HepG2 (cell line): ENCODE data around the gene OTOG. TPM values are rescaled to one million over a fixed set of nuclear protein-coding genes. Genes with fewer than 3 reads are reported as not detected.
A peak's percentile ranks its signal among the peaks of the same experiment; 100 is the strongest.

Experiments used
- ATAC-seq: fragments of 200-7000 bp; cut with Tn5 transposase; 3 replicates; pipeline ENCODE4 v1.9.1; 2020; ENCODE audit warnings: mild to moderate bottlenecking, moderate library complexity
- BruUV-seq: library from RNA; stranded (reverse); fragments of 400-500 nt; replicated peaks from 2 replicates; lab custom pipeline; 2021; lab: Mats Ljungman, UMichigan
- CTCF ChIA-PET: fragments of 300-600 bp; formaldehyde crosslinking; extraction: SDS; loops from one replicate; lab custom pipeline; 2021; ENCODE audit warnings: low total read pairs, inconsistent platforms, low intra/inter-chr PET ratio; lab: Yijun Ruan, JAX
- POLR2A ChIA-PET: fragments of 350-600 bp; sonication (Branson Sonifier 250); formaldehyde crosslinking; loops from one replicate; lab custom pipeline; 2020; ENCODE audit warnings: antibody characterized with exemption, inconsistent platforms; lab: Yijun Ruan, JAX
- DNase-seq: peaks from one replicate; pipeline ENCODE4 v3.0.0-alpha.2; 2015; ENCODE audit warnings: low spot score
- FAIRE-seq: peaks from 3 replicates; lab custom pipeline; 2011; peaks lifted over from hg19 to GRCh38; lab: Jason Lieb, UNC
- H2AFZ ChIP-seq: one replicate; pipeline ENCODE4 v1.6.1; 2011; ENCODE audit warnings: low read length, inconsistent platforms
- H3K27ac ChIP-seq: fragments of 300-600 bp; 3 replicates; pipeline ENCODE4 v1.8.0; 2011; ENCODE audit warnings: mixed run types, mild to moderate bottlenecking, mixed read lengths, low read length, inconsistent platforms; ENCODE audit not compliant: insufficient read depth; ENCODE audit errors: extremely low read length
- H3K27me3 ChIP-seq, 2 experiments: fragments of 200-600 bp in 1 of 2; 2 replicates in 1 of 2; 3 replicates in 1 of 2; pipeline versions ENCODE4 v1.6.0 to v1.8.0; 2011; ENCODE audit warnings: low read length in 2 of 2, mild to moderate bottlenecking in 2 of 2, moderate library complexity in 2 of 2, inconsistent platforms in 1 of 2; ENCODE audit not compliant: insufficient read depth in 2 of 2, control insufficient read depth in 1 of 2
- H3K36me3 ChIP-seq, 2 experiments: fragments of 200-600 bp in 1 of 2; replicated peaks in 1 of 2; 2 replicates in 1 of 2; 3 replicates in 1 of 2; pipeline versions ENCODE4 v1.5.1 to v1.8.0; 2011; ENCODE audit warnings: low read length in 2 of 2, inconsistent platforms in 1 of 2; ENCODE audit not compliant: insufficient read depth in 2 of 2, control insufficient read depth in 1 of 2
- H3K4me1 ChIP-seq: 2 replicates; pipeline ENCODE4 v1.5.1; 2012; ENCODE audit warnings: low read length, inconsistent platforms; ENCODE audit not compliant: insufficient read depth
- H3K4me2 ChIP-seq: 2 replicates; pipeline ENCODE4 v1.6.0; 2011; ENCODE audit warnings: low read depth, low read length, inconsistent platforms
- H3K4me3 ChIP-seq, 3 experiments: fragments of 200-600 bp in 1 of 3; sonication (generic), shearing (Covaris generic) in 1 of 3; replicated peaks in 1 of 3; 2 replicates each; pipeline ENCODE4 v1.5.1; 2011 to 2016; ENCODE audit warnings: low read length in 3 of 3, inconsistent platforms in 2 of 3, low read depth in 2 of 3, mild to moderate bottlenecking in 2 of 3, control low read depth in 1 of 3, mixed read lengths in 1 of 3; ENCODE audit not compliant: insufficient read depth in 1 of 3
- H3K79me2 ChIP-seq: one replicate; pipeline ENCODE4 v1.6.1; 2011; ENCODE audit warnings: low read length, inconsistent platforms; ENCODE audit not compliant: insufficient read depth
- H3K9ac ChIP-seq: 2 replicates; pipeline ENCODE4 v1.6.0; 2011; ENCODE audit warnings: mild to moderate bottlenecking, low read depth, low read length, inconsistent platforms; ENCODE audit not compliant: insufficient read depth
- H3K9me3 ChIP-seq: 2 replicates; pipeline ENCODE4 v1.5.1; 2012; ENCODE audit warnings: mild to moderate bottlenecking, low read length
- H4K20me1 ChIP-seq: 2 replicates; pipeline ENCODE4 v1.6.0; 2011; ENCODE audit warnings: inconsistent platforms, mild to moderate bottlenecking, low read length, moderate library complexity; ENCODE audit not compliant: insufficient read depth
- CEBPB ChIP-seq: IDR thresholded peaks from 2 replicates; pipeline ENCODE4 v1.6.1; 2011; ENCODE audit warnings: low read depth, low read length, improper control_type of control experiment, borderline replicate concordance
- NFYB ChIP-seq: sonication (generic); formaldehyde crosslinking; IDR thresholded peaks from 2 replicates; pipeline ENCODE4 v1.4.0; 2020; ENCODE audit warnings: missing genetic modification reagents
- ZNF205 ChIP-seq: IDR thresholded peaks from 2 replicates; pipeline ENCODE4 v1.6.1; 2018; ENCODE audit warnings: missing biosample characterization, missing genetic modification reagents
- ZNF253 ChIP-seq: sonication (generic); formaldehyde crosslinking; IDR thresholded peaks from 2 replicates; pipeline ENCODE4 v1.8.0; 2022; ENCODE audit warnings: mild to moderate bottlenecking, missing genetic modification reagents, borderline replicate concordance
- ZNF34 ChIP-seq: sonication (generic); formaldehyde crosslinking; IDR thresholded peaks from 2 replicates; pipeline ENCODE4 v1.4.0; 2020; ENCODE audit warnings: mild to moderate bottlenecking, missing genetic modification reagents, borderline replicate concordance
- WGBS: methylation state at CpG from one replicate; pipeline ENCODE4 v1.1.6; 2017; ENCODE audit warnings: low lambda C conversion rate; 5-methylcytosine and 5-hydroxymethylcytosine counted together
- in situ Hi-C: cut with HindIII; loops from 2 replicates; pipeline ENCODE4 v1.10.0; 2017; ENCODE audit warnings: low pct_unique_long_range_greater_than_20kb; ENCODE audit not compliant: extremely low pct_ligation_motif_present
- intact Hi-C: fragments of 100-400 bp; cut with micrococcal nuclease; formaldehyde crosslinking; loops from one replicate; pipeline ENCODE4 v1.10.0; 2022; ENCODE audit not compliant: unreplicated experiment
- polyA plus RNA-seq, 8 experiments: library from polyadenylated mRNA; depleted of rRNA in 3 of 8; stranded (reverse) in 7 of 8; unstranded in 1 of 8; fragments of >200 nt; fragmentation: Illumina TruSeq in 4 of 8; extraction: Trizol in 4 of 8; gene quantifications; 2 replicates each; pipeline versions ENCODE4 v1.2.1 to v1.2.3, GENCODE V29; 2011 to 2016; ENCODE audit warnings: low read depth in 4 of 8, missing spikeins in 1 of 8, mixed read lengths in 1 of 8; ENCODE audit not compliant: insufficient read depth in 1 of 8
- total RNA-seq, 5 experiments: library from RNA; depleted of rRNA; stranded (reverse); fragments of >200 nt; fragmentation: Illumina TruSeq; extraction: Trizol; gene quantifications; 2 replicates each; pipeline ENCODE4 v1.2.3, GENCODE V29; 2016; ENCODE audit warnings: low read depth in 1 of 5
- TF ChIP-seq, protein P1 (sequence below): sonication (generic); formaldehyde crosslinking; IDR thresholded peaks from 2 replicates; pipeline ENCODE4 v1.4.0; 2020; ENCODE audit warnings: missing genetic modification reagents, borderline replicate concordance
- TF ChIP-seq, protein P2 (sequence below): sonication (generic); formaldehyde crosslinking; IDR thresholded peaks from 2 replicates; pipeline ENCODE4 v1.5.1; 2020; ENCODE audit warnings: mild to moderate bottlenecking, missing genetic modification reagents, borderline replicate concordance

The OTOG gene
- total and polyA plus RNA-seq, 2 of the 13 experiments (the other 11 are each of a cell fraction or from before 2014, with no cell fraction given) = not detected

GRCh38 chr11:17581036-17581731 lies 34.1 kb downstream of the OTOG start:
- POLR2A ChIA-PET = no interaction called here
- no peaks in the 10 kb centered on the region for H3K4me1 ChIP-seq

GRCh38 chr11:17581732-17582053 lies 34.6 kb downstream of the OTOG start:
- CTCF ChIA-PET = no interaction called here
- no peak for ATAC-seq
- intact Hi-C loops = no loop called here
- Histone ChIP-seq H3K36me3 (no peaks in the 10 kb centered on the region), H3K4me1 (no peaks in the 10 kb centered on the region), H3K79me2 (no peaks in the 10 kb centered on the region)
- no TSS peak for BruUV-seq
- POLR2A ChIA-PET = no interaction called here
- no peak for TF ChIP-seq ZNF34 (CRISPR knock-in tag)
- TF ChIP-seq NFYB (CRISPR knock-in tag) = no peak
- TF ChIP-seq, protein P1, sequence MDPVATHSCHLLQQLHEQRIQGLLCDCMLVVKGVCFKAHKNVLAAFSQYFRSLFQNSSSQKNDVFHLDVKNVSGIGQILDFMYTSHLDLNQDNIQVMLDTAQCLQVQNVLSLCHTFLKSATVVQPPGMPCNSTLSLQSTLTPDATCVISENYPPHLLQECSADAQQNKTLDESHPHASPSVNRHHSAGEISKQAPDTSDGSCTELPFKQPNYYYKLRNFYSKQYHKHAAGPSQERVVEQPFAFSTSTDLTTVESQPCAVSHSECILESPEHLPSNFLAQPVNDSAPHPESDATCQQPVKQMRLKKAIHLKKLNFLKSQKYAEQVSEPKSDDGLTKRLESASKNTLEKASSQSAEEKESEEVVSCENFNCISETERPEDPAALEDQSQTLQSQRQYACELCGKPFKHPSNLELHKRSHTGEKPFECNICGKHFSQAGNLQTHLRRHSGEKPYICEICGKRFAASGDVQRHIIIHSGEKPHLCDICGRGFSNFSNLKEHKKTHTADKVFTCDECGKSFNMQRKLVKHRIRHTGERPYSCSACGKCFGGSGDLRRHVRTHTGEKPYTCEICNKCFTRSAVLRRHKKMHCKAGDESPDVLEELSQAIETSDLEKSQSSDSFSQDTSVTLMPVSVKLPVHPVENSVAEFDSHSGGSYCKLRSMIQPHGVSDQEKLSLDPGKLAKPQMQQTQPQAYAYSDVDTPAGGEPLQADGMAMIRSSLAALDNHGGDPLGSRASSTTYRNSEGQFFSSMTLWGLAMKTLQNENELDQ (CRISPR knock-in tag) = no peak
- TF ChIP-seq ZNF253 = no peak
- TF ChIP-seq, protein P2, sequence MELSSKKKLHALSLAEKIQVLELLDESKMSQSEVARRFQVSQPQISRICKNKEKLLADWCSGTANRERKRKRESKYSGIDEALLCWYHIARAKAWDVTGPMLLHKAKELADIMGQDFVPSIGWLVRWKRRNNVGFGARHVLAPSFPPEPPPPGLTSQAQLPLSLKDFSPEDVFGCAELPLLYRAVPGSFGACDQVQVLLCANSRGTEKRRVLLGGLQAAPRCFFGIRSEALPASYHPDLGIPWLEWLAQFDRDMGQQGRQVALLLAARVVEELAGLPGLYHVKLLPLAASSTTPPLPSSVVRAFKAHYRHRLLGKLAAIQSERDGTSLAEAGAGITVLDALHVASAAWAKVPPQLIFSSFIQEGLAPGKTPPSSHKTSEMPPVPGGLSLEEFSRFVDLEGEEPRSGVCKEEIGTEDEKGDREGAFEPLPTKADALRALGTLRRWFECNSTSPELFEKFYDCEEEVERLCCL (CRISPR knock-in tag) = no peak
- TF ChIP-seq, all 625 proteins: peak for 0
- H3K4me2 ChIP-seq = no peak overlapping the region
- no peaks in the 10 kb centered on the region for H4K20me1 ChIP-seq
- in situ Hi-C loops = no loop called here
- no peak overlapping the region for H3K4me3 ChIP-seq
- H3K27ac ChIP-seq = no peak overlapping the region
- WGBS = 73% methylated on average over 4 of the region's 4 CpGs
- peaks cover 4 to 9% of the 10 kb centered on the region in 2 experiments; a peak in 2 of 5 replicates for H3K27me3 ChIP-seq
- H2AFZ ChIP-seq = no peak overlapping the region
- DNase-seq = no peak
- H3K9me3 ChIP-seq = no peaks in the 10 kb centered on the region
- no peak for FAIRE-seq
- no peak overlapping the region for H3K9ac ChIP-seq

More at GRCh38 chr11:17581036-17581731, 34.1 kb downstream of the OTOG start:
- WGBS = 12% methylated on average over 6 of the region's 6 CpGs
- Histone ChIP-seq H3K27me3 (peaks cover 4 to 9% of the 10 kb centered on the region in 2 experiments; a peak in 2 of 5 replicates), H3K9ac (no peak overlapping the region), H3K9me3 (no peaks in the 10 kb centered on the region), H3K27ac (no peak overlapping the region), H2AFZ (no peak overlapping the region), H3K4me2 (no peak overlapping the region), H3K4me3 (no peak overlapping the region), H4K20me1 (no peaks in the 10 kb centered on the region), H3K79me2 (no peaks in the 10 kb centered on the region), H3K36me3 (no peaks in the 10 kb centered on the region)
- in situ Hi-C loops = no loop called here
- no peak for FAIRE-seq
- intact Hi-C loops = no loop called here
- BruUV-seq = no TSS peak
- no peak for DNase-seq
- ATAC-seq = no peak
- CTCF ChIA-PET = no interaction called here
- peak; percentile 60 for TF ChIP-seq CEBPB
- TF ChIP-seq ZNF205 (CRISPR knock-in tag) = no peak
